HG02973 (cell line): ENCODE measurements around the gene BCAS3.
"Not testable (repeated sequence)": the region's sequence is repeated elsewhere in the genome, so short reads cannot be mapped to it uniquely, and the experiment has no call there.

Experiments used
- ATAC-seq: cut with Tn5 transposase; IDR thresholded peaks from one replicate; pipeline ENCODE4 v1.9.1; 2021; ENCODE audit warnings: moderate library complexity; ENCODE audit not compliant: unreplicated experiment

The BCAS3 gene

GRCh38 chr17:60920107-60920506 lies 242.5 kb downstream of the BCAS3 start:
- no peak for ATAC-seq

- no peak for ATAC-seq
These were observed 245.3 kb downstream of the BCAS3 start for GRCh38 chr17:60923000-60923399.

GRCh38 chr17:60926466-60927183 lies 249.0 kb downstream of the BCAS3 start:
- ATAC-seq, result no peak

GRCh38 chr17:60933739-60934138 lies 256.1 kb downstream of the BCAS3 start:
- ATAC-seq, result no peak

- ATAC-seq, result no peak
These were observed 257.1 kb downstream of the BCAS3 start for GRCh38 chr17:60934723-60935122.

- not testable (repeated sequence) for ATAC-seq
These were observed 258.3 kb downstream of the BCAS3 start for GRCh38 chr17:60935991-60936390.

- no peak for ATAC-seq
These were observed 261.7 kb downstream of the BCAS3 start for GRCh38 chr17:60939318-60939717.

- ATAC-seq, result no peak
These were observed 263.4 kb downstream of the BCAS3 start for GRCh38 chr17:60941028-60941427.

- no peak for ATAC-seq
These were observed 263.9 kb downstream of the BCAS3 start for GRCh38 chr17:60941571-60941970.

- no peak for ATAC-seq
These were observed 267.1 kb downstream of the BCAS3 start for GRCh38 chr17:60944751-60945150.

- no peak for ATAC-seq
These were observed 269.4 kb downstream of the BCAS3 start for GRCh38 chr17:60947100-60947499.

GRCh38 chr17:60947543-60947942 lies 269.9 kb downstream of the BCAS3 start:
- ATAC-seq, result no peak

GRCh38 chr17:60952747-60953146 lies 275.1 kb downstream of the BCAS3 start:
- ATAC-seq, result no peak

- no peak for ATAC-seq
These were observed 281.4 kb downstream of the BCAS3 start for GRCh38 chr17:60959011-60959410.

- ATAC-seq, result no peak
These were observed 282.0 kb downstream of the BCAS3 start for GRCh38 chr17:60959696-60960095.

- no peak for ATAC-seq
These were observed 282.9 kb downstream of the BCAS3 start for GRCh38 chr17:60960398-60961065.

GRCh38 chr17:60964160-60964559 lies 286.5 kb downstream of the BCAS3 start:
- ATAC-seq, result no peak

GRCh38 chr17:60968266-60968665 lies 290.6 kb downstream of the BCAS3 start:
- ATAC-seq, result no peak

- no peak for ATAC-seq
These were observed 291.9 kb downstream of the BCAS3 start for GRCh38 chr17:60969500-60970037.

GRCh38 chr17:60970741-60971140 lies 293.1 kb downstream of the BCAS3 start:
- no peak for ATAC-seq

GRCh38 chr17:60971515-60972369 lies 294.1 kb downstream of the BCAS3 start:
- no peak for ATAC-seq
